ENCODE data around the gene TERF2IP. TPM values are rescaled to one million over a fixed set of nuclear protein-coding genes. Genes with fewer than 3 reads are reported as not detected.
A peak's percentile ranks its signal among the peaks of the same experiment; 100 is the strongest.

Gene TERF2IP
- 65.1 TPM for total RNA-seq

DNA sequence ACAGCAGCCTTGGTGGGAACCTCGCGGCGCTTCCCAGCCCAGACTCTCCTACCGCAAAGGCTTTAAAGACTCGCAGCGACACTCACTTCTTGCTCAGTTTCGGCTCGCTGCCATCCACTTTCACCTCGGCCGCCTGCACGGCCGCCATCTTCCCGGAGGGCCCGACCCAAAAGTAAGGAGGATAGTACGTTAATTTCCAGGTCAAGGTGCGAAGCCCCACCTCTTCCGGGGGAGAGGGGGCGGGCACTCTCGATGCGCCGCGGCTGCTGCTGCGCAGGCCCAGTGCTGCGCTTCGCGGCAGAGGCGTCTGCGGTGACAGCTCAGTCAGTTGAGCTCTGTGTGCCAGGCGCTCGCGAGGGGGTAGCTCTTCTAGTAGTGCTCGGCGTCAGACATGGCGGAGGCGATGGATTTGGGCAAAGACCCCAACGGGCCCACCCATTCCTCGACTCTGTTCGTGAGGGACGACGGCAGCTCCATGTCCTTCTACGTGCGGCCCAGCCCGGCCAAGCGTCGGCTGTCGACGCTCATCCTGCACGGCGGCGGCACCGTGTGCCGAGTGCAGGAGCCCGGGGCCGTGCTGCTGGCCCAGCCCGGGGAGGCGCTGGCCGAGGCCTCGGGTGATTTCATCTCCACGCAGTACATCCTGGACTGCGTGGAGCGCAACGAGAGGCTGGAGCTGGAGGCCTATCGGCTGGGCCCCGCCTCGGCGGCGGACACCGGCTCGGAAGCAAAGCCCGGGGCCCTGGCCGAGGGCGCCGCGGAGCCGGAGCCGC lies at the start of gene TERF2IP, which contains the start of gene KARS1:
TERF2IP (plus strand) TSS at position 282 of the 773 bp plus-strand sequence; CDS start at position 392, 110 bp downstream.
KARS1 (minus strand) TSS at position 174 of the 773 bp plus-strand sequence; CDS start at position 148, 26 bp downstream.
- peak; percentile 98 to 99 for TF ChIP-seq POLR2AphosphoS5 (IDR thresholded peaks at IDR 0.05; ENCODE audit: insufficient read depth in 1 of 2, low read depth in 1 of 2)
- TF ChIP-seq POLR2A (IDR thresholded peaks at IDR 0.05) = peak in 1 of 2 donors; percentile 96
- TF ChIP-seq, protein P1, sequence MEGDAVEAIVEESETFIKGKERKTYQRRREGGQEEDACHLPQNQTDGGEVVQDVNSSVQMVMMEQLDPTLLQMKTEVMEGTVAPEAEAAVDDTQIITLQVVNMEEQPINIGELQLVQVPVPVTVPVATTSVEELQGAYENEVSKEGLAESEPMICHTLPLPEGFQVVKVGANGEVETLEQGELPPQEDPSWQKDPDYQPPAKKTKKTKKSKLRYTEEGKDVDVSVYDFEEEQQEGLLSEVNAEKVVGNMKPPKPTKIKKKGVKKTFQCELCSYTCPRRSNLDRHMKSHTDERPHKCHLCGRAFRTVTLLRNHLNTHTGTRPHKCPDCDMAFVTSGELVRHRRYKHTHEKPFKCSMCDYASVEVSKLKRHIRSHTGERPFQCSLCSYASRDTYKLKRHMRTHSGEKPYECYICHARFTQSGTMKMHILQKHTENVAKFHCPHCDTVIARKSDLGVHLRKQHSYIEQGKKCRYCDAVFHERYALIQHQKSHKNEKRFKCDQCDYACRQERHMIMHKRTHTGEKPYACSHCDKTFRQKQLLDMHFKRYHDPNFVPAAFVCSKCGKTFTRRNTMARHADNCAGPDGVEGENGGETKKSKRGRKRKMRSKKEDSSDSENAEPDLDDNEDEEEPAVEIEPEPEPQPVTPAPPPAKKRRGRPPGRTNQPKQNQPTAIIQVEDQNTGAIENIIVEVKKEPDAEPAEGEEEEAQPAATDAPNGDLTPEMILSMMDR (IDR thresholded peaks at IDR 0.05) = peak in 1 of 3 experiments; percentile 20
- Histone ChIP-seq H3K4me3 (peak within 1 kb of the TSS; percentile 90 to 100), H3K27me3 (no peaks in the 10 kb centered on the region), H3K9me3 (no peaks in the 10 kb centered on the region), H3K36me3 (peaks cover 0 to 5% of the 10 kb centered on the region in 2 donors), H3K4me1 (peaks cover 70% of the 10 kb centered on the region), H3K27ac (peak within 1 kb of the TSS; percentile 99)
- intact Hi-C loops (cut with DNase I) = no loop called here
- DNase-seq (ENCODE audit: extremely low spot score in 2 of 2) = peak in 1 of 2 donors; percentile 96

- no peak overlapping the region for H3K27ac ChIP-seq
- no peak overlapping the region for H3K4me3 ChIP-seq
- H3K9me3 ChIP-seq = no peaks in the 10 kb centered on the region
- H3K27me3 ChIP-seq = no peaks in the 10 kb centered on the region
- no peak for DNase-seq (ENCODE audit: extremely low spot score in 2 of 2)
- H3K4me1 ChIP-seq = no peaks in the 10 kb centered on the region
- TF ChIP-seq, protein P1 (IDR thresholded peaks at IDR 0.05) = no peak
- TF ChIP-seq POLR2A (IDR thresholded peaks at IDR 0.05) (no peak), POLR2AphosphoS5 (IDR thresholded peaks at IDR 0.05; ENCODE audit: insufficient read depth in 1 of 2, low read depth in 1 of 2) (no peak)
- H3K36me3 ChIP-seq = peaks cover 0 to 58% of the 10 kb centered on the region in 2 donors
- intact Hi-C loops (cut with DNase I) = no loop called here
Measured at GRCh38 chr16:75599452-75600277, 47.9 kb upstream of the TERF2IP start.

- TF ChIP-seq POLR2A (IDR thresholded peaks at IDR 0.05) (no peak), POLR2AphosphoS5 (IDR thresholded peaks at IDR 0.05; ENCODE audit: insufficient read depth in 1 of 2, low read depth in 1 of 2) (no peak)
- TF ChIP-seq, protein P1 (IDR thresholded peaks at IDR 0.05) = no peak
- Histone ChIP-seq H3K27ac (no peak overlapping the region), H3K36me3 (peaks cover 0 to 67% of the 10 kb centered on the region in 2 donors), H3K27me3 (no peaks in the 10 kb centered on the region), H3K9me3 (no peaks in the 10 kb centered on the region), H3K4me1 (no peaks in the 10 kb centered on the region), H3K4me3 (no peak overlapping the region)
- no peak for DNase-seq (ENCODE audit: extremely low spot score in 2 of 2)
- intact Hi-C loops (cut with DNase I) = no loop called here
Measured at GRCh38 chr16:75603241-75603640, 44.3 kb upstream of the TERF2IP start.

DNA sequence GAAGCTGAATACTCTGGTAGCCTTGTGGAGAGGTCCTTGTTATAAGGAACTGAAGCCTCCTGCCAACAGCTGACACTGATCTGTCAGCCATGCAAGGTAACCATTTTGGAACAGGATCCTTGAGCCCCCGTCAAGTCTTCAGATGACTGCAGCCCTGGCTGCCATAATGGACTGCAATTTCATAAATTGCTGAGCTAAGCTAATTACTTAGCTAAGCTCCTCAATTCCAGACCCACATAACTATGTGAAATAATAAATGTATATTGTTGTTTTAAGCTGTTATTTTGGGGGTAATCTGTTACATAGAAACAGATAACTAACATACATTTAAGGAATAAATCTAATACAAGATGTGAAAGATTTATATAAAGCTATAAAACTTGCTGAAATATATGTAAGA lies 41.1 kb upstream of the TERF2IP start:
- no peak for DNase-seq (ENCODE audit: extremely low spot score in 2 of 2)
- Histone ChIP-seq H3K4me1 (no peaks in the 10 kb centered on the region), H3K36me3 (peaks cover 0 to 65% of the 10 kb centered on the region in 2 donors), H3K9me3 (no peaks in the 10 kb centered on the region), H3K27me3 (no peaks in the 10 kb centered on the region), H3K27ac (no peak overlapping the region), H3K4me3 (no peak overlapping the region)
- TF ChIP-seq POLR2AphosphoS5 (IDR thresholded peaks at IDR 0.05; ENCODE audit: insufficient read depth in 1 of 2, low read depth in 1 of 2) (no peak), POLR2A (IDR thresholded peaks at IDR 0.05) (no peak)
- TF ChIP-seq, protein P1 (IDR thresholded peaks at IDR 0.05) = no peak
- intact Hi-C loops (cut with DNase I) = no loop called here
